A673 (cell line): Measurements from ENCODE around the gene UBE2D3.

ENCODE experiments used
- EZH2 ChIP-seq: fragments of 200-600 bp; sonication (generic); IDR thresholded peaks from 2 replicates; pipeline ENCODE4 v1.6.1; 2017; ENCODE audit warnings: borderline replicate concordance, low read depth, mild to moderate bottlenecking, mixed read lengths, antibody characterized with exemption, low read length; ENCODE audit not compliant: poor library complexity, severe bottlenecking
- TF ChIP-seq, protein P1 (sequence below): fragments of 300-800, 200-600 bp; sonication (generic); conservative IDR thresholded peaks from 2 replicates; pipeline ENCODE4 v1.5.1; 2017; ENCODE audit warnings: low read depth, mild to moderate bottlenecking, antibody characterized with exemption, low read length, moderate library complexity, mixed read lengths

DNA sequence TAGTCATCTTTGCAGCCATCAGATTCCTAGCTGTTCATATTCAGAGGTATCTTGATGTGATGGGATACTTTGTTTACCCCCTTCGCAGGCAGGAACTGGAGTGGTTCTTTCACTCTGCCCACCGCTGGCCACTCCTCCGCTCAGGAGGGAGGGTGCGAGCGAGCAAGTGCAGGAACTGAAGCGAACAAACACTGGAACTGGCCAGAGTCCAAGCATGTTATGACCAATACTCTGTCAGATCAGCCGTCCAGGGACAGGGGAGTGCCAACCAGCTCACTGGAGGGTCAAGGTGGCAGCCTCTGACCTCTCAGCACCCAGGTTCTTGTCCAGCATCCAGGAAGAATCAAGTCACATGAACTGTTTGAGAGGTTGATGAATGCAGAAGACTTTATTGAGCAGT is 48.6 kb downstream of the UBE2D3 start:
- TF ChIP-seq, protein P1, sequence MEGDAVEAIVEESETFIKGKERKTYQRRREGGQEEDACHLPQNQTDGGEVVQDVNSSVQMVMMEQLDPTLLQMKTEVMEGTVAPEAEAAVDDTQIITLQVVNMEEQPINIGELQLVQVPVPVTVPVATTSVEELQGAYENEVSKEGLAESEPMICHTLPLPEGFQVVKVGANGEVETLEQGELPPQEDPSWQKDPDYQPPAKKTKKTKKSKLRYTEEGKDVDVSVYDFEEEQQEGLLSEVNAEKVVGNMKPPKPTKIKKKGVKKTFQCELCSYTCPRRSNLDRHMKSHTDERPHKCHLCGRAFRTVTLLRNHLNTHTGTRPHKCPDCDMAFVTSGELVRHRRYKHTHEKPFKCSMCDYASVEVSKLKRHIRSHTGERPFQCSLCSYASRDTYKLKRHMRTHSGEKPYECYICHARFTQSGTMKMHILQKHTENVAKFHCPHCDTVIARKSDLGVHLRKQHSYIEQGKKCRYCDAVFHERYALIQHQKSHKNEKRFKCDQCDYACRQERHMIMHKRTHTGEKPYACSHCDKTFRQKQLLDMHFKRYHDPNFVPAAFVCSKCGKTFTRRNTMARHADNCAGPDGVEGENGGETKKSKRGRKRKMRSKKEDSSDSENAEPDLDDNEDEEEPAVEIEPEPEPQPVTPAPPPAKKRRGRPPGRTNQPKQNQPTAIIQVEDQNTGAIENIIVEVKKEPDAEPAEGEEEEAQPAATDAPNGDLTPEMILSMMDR = no peak
- TF ChIP-seq EZH2 = no peak
